DMS114 treated with DMSO at 0.1 percent for 48 hours (cell line): ENCODE measurements around the gene TARDBP.
"Not testable (repeated sequence)": the region's sequence is repeated elsewhere in the genome, so short reads cannot be mapped to it uniquely, and the experiment has no call there.

Experiments
- DNase-seq: peaks from one replicate; lab custom pipeline; 2025; ENCODE audit not compliant: unreplicated experiment; lab: John Stamatoyannopoulos, UW

The TARDBP gene

DNA sequence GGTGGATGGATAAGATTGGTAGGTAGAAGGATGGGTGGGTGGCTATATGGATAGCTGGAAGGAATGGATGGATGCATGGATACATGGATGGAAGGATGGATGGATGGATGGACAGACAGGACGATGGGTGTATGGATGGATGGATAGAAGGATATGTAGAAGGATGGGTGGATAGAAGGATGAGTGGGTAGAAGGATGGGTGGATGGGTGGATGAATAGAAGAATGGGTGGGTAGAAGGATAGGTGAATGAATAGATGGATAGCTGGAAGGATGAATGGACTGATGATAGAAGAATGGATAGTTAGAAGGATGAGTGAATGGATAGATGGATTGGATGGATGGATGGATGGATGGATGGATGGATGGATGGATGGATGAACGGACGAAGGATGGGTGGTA lies 29.6 kb downstream of the TARDBP start:
- no peak for DNase-seq

DNA sequence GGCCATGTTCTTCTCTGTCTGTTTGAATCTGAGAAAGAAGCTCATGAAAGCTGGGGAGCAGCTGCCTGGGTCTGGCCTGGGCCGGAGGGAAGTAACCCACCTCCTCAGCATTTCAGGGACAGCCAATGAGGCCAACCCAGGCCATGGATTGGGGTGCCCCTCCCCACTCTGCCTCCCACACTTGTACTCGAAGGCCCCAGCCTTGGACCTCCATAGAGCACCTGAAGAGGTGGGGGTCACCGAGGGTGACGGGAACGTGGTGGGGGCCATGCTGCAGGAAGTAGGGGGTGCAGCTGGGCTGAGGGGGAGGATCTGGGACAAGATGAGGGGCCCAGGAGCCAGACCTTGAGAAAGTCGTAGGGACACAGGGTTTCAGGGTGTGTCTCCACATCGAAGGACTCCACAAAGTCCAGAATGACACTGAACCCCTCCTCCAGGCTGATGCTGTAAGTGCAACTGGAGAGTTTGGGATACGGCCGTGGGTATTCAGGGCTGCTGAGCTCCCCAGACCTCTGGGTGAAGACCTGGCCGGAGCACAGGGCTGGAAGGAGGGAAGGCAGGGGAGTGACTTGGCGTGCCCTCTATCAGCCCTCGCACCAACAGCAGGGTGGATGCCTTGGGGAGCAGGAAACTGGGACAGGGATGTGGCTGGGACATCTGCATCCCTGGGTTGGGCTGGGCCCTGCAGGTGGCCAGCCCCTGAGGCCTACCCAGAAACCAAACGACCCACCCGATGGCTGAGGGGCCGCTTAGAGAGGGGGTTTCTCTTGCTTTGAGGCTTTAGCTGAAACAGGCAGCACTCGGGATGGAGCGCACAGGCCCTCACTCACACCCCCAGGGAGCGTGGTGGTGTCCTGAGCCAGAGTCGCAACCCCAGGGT lies 30.8 kb downstream of the TARDBP start:
- no peak for DNase-seq

DNA sequence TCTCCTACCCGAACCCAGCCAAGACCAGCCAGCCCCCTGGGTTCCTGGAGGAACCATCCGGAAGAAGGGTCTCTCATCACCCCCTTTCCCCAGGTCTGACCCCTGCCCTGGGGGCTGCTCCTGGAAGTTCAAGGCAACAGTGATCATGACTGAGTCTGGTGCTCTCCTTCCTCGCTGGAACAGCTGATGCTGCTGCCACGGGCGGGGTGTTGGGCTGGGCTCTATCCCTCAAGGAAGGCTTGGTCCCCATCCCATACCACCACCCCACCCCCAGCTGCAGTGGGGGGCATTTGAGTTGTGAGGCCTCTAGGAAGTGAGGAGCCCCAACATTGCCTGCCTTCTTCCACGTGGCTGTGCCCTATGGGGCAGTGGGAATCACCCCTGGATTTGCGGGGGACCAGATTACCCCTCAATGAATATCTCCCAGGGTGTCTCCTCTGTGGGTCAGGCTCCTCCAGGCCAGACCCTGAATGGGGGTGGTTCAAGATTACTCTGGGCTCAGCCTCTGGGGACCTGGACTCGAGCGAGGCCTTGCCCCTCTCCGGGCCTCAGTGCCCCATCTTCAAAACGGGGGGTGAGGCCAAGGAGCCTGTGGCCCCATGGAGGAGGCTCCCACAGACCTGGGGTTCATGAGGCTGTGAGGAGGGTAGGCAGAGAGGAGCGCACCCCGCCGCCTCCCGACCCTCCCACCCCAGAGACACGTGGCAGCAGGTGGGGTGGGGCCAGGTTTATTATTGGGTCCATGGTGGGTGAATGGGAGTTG lies 31.8 kb downstream of the TARDBP start:
- DNase-seq: no peak

DNA sequence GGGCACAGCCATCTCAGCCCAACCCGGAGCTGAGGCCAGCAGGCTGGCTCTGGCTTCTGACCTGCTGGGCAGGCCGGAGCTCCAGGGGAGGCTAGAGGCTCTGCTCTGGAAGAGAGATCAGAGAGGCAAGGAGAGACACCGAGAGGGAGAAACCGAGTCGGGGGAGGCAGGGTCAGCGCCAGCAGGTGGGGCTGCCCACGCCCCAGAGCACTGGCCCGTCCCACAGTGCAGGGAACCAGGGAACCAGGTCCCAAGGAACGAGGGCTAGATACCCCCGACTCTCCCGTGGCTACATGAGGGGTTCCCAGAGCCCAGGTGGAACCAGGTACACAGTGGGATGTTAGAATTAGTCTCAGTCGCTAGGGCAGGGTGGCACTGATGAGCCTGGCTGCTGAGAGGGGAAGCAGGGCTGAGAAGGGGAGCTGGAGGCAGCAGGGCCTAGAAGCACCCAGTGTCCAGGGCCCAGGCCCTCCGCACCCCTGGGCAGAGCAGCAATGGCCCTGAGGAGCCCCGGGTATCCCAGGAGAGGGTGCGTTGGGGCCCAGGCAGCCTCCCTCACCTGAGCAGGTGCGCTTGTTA lies 32.5 kb downstream of the TARDBP start:
- DNase-seq: no peak

DNA sequence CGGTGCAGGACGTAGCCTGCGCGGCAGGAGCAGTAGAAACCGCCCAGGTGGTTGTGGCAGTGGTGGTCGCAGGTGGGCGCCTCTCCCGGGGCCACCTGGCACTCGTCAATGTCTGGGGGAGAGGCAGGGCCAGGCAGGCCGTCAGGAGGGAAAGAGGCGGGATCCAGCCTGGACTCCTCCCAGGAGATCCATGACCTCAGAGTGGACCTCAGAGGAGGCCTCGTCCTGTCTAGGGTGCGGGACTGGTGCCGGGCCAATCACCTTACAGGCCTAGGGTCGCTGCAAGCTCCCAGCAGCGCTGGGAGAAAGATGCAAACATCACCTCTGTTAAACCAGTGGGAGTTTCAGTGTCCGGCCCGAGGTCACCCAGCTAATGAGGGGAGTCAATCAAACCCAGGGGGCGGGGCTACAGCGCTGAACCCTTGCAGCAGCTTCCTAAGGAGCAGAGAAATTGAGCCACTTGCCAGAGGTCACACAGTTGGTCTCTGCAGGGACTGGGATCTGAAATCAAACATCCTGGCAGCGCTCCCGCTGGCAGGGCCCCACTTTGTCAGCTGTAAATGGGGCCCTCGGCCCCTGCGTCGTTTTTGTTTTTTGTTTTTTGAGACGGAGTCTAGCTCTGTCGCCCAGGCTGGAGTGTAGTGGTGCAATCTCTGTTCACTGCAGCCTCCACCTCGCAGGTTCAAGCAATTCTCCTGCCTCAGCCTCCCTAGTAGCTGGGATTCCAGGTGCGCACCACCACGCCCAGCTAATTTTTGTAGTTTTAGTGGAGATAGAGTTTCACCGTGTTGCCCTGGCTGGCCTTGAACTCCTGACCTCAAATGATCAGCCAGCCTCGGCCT lies 33.2 kb downstream of the TARDBP start:
- DNase-seq: no peak

DNA sequence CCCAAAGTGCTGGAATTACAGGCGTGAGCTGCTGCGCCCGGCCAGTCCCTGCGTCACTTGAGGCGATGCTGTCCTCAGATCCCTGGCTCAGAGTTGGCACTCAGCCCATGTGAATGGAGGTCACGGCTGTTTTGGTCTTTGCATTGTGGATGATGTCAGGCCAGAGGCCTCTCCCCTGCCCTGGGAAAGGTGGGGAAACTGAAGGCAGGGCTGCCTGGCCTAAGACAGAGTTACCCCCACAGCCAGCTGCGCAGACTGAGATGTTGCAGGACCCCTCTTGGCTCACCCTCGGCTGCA lies 33.8 kb downstream of the TARDBP start:
- no peak for DNase-seq

DNA sequence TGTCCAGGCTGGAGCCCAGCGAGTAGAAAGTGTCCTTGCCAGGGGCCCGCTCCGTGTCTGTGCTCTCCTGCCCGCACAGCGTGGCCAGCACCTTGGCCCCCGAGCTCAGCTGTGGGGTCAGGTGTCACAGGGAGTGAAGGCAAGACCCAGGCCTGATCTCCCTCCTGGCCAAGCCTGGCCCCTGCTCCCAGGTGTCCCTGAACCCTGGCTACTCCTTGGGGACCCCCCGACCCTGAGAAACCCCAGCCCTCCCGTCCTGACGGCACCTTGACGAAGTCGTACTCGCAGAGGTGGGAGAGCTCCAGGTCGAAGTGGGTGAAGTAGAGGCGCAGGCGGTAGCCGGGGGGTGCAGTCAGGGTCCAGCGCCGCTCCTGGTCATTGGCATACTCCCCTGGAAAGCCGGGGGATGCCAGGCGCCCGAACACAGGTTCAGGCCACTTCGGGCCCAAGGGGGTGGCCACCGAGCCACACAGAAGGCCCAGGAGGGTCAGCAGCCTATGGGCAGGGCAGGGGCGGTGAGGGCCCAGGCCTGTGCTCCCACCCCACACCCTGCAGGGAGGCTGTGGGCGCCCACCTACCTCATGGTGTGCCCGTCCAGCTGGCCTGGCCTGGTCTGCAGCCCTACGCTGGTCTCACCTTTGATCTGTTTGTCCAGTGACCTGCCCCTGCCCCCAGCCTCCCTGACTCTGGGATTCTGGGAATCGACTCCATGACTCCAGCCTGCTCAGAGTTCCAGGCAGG lies 34.3 kb downstream of the TARDBP start, which contains the start of gene MASP2:
TSS of gene MASP2 (minus strand) at position 615 of the 741 bp plus-strand sequence. CDS start at position 583, 32 bp downstream.
- no peak for DNase-seq

DNA sequence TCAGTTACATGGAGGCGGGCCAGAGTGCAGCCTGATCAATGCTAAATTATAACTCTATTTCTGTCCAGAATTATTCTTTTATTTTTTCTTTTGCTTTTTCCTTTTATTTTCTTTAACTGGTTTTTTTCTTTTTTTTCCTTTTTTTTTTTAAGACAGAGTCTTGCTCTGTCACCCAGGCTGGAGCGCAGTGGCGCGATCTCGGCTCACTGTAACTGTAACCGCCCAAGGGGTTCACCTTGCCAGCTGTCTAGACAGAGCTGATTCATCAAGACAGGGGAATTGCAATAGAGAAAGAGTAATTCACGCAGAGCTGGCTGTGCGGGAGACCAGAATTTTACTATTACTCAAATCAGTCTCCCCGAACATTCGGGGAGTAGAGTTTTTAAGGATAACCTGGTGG lies 38.7 kb downstream of the TARDBP start:
- not testable (repeated sequence) for DNase-seq

DNA sequence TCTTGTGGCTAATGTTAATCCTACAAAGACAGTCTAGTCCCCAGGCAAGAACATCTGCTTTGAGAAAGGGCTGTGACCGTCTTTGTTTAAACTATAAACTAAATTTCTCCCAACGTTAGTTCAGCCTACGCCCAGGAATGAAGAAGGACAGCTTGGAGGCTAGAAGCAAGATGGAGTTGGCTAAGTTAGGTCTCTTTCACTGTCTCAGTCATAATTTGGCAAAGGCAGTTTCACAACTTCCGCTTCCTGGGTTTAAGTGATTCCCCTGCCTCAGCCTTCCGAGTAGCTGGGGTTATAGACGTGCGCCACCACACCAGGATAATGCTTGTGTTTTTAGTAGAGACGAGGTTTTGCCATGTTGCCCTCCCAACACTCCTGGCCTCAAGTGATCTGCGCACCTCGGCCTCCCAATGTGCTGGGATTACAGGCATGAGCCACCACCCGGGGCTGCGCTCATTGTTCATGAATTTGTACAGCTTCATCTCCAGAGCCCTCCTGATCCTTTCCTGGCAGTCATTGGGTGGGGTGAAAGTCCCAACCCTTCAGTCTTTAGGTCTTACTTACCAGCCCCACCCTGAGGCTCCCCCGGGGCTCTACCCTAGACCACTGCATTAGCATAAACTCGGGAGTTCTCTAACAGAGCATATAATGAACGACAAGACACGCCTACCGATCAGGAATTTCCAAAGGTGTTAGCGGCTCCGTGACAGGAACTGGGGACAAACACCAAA lies 39.5 kb downstream of the TARDBP start:
- no peak for DNase-seq

DNA sequence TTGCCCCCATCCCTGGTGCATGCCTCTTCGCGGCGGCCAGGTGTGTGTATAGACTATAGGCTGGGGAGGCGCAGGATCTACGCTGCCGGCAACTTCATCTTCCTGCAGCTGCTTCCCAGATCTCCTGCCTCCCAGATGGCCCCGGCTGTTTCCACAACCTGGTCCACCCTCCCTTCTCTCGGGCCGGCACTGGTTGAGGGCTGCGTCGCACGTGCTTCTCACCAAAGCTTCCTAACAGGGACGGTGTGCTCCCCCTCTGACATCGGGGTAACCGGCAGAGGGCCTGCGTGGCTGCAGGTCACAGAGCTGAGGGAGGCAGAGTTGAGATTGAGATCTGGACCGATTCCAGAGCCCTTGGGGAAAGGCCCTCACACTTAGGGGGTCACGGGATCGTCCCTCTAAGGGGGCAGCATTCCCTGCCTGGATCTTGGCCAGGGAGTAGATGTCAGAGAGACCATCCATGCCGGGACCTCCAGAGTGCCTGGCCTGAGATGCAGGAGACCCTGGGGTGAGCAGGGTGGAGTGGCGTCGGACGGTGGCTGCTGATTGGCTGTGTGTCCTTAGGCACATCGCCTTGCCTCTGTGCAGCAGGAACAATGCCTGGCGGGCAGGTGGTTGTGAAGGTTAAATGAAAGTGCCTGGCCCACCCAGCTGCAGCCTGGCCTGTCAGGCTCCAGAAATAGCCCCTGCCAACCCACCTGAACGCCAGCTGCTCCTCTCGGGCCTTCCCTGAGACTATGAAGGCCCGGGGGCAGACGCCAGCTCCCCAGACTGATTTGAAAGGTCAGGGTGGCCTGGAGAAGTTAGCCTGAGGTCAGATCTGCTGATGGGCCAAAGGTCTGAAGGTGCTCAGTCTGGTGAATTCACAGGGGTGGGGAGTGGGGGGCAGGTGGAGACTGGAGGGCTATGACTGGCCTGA lies 40.6 kb downstream of the TARDBP start:
- DNase-seq: no peak

DNA sequence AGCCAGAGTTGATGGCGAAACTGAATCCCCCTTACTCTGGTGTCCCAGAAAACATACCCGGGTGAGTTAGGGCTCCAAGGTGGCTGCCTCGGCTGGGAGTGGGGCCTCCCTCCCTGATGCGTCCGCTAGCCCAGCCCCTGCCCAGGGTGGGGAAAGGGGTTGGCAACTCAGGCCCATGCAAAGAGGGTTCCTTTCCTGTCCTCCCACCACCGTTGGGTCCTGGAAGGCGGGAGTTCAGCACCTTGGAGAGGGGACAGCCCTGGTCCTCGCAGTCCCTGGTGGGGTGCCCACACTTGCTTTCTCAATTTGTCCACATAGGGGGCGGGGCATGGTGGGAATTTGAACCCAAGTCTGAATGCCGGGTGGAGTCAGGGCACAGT lies 41.3 kb downstream of the TARDBP start:
- no peak for DNase-seq

DNA sequence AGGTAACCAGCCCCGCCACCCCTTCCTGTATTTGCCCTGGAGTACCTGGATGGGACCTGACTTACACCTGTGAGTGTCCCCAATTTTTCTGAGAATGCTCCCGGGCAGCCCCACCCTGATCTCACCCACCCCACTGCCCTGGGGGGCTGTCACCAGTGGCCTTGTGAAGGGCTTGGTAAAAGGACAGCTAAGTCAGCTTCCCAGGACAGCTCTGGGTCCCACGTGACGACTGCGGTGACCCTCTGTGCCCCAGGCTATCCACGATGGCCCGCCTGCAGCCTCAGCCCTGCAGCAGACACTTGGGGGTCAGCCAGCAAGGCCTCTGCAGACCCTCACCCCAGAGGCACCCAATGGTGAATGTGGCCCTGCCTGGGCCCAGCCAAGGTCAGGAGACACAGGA lies 41.7 kb downstream of the TARDBP start:
- no peak for DNase-seq

DNA sequence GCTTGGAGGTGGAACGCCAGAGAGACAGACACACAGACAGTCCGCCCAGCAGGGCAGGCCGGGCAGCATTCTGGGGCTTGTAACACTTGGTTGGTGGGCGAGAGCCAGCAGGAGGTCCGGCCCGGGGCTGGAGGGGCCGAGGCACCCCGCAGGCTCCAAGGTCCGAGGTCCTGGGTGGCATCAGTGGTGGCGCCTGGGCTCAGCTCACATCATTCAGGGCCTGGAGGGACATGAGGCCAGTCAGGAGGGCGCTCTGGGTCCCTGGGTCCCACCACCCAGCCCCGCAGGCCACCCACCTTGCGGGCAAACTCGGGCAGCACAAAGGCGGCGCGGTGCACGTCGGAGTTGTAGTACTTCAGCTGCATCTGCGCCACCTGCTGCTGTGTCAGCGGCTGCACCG lies 42.2 kb downstream of the TARDBP start:
- DNase-seq: no peak

DNA sequence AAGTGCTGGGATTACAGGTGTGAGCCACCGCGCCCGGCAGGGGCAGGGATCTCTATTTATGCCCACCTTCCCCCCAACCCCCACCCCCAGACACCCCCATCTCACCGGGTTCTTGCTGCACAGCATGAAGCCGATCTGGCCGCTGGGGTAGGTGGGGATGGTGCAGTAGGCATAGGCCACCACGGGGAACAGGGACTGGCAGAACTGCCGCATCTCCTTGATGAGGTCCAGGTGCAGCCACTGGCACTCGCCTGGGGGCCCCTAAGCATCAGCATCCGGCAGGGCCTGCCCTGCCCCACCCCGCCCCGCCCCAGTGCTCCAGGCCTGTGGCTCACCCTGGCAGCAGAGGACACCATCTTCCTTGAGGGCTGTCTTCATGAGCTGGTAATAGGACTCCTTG lies 43.2 kb downstream of the TARDBP start:
- DNase-seq: no peak

DNA sequence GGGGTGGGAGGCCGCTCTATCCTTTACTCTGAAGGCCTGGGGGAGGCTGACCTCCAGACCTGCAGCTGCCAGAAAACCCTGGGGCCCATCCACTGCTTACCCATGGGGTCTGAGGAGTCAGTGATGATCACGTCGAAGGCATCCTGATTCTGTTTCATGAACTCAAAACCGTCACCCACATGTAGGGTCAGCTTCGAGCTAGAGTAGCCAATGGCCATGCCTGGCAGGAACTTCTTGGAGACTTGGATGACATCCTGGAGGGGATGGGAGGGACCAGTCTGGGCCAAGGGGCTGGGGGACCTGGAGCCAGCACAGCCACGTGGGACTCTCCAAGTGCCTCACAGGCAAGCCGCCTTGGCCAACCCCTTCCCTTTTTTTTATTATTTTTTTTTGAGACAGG lies 44.0 kb downstream of the TARDBP start:
- no peak for DNase-seq

DNA sequence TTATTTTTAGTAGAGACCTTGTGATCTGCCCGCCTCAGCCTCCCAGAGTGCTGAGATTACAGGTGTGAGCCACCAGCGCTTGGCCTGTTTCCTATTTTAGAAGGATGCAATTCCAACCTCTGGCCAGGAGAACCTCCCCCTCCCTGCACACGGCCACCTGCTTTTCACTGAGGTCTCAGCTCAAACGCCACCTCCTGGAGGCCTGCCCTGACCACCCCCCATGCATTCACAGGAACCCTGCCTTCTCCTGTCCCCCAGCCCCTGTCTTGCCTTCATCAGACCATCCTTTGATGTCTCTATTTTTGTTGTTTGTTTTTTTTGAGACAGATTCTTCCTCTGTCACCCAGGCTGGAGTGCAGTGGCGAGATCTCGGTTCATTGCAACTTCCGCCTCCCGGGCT lies 45.0 kb downstream of the TARDBP start:
- no peak for DNase-seq

DNA sequence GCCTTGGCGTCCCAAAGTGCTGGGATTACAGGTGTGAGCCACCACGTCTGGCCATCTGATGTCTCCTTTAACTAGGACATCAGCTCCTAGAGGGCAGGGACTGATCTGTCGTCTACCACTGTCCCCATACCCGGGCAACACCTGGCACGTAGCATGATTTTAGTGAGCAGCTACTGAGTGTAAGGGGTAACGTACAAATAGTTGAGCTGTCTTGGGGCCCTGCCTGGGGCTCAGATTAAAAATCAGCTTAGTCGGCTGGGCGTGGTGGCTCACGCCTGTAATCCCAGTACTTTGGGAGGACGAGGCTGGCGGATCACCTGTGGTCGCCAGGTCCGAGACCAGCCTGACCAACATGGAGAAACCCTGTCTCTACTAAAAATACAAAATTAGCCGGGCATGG lies 45.6 kb downstream of the TARDBP start:
- no peak for DNase-seq

DNA sequence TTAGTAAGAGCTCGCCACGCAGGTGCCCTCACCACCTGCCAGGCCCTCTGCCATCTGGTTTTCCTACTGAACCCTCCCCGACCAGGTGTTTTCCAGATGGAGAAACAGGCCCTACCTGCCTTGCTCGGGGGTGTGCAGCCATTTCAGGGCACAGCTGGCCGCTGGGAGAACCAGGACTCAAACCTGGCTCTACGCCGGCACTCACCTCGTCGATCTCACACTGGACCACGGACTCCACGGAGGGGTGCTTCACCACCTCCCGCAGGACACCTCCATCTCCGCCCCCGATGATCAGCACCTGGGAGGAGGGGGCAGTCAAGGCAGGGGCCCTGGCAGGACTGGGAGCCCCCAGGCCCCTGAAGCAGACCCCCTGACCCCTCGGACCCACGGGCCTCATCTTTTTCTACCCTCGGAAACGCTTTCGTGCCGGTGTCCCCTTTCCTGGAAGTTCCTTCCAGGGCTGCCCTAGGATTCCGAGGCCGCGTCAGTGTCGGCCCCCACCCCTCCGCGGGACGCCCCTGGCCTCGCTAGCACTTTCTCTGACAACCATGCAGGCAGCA lies 46.2 kb downstream of the TARDBP start:
- DNase-seq: no peak
